Fibroblast of lung (primary cell): Measurements from ENCODE around the gene COL25A1.

Source experiments
- EZH2 ChIP-seq: IDR thresholded peaks from 2 replicates; pipeline ENCODE4 v1.5.1; 2012; ENCODE audit warnings: low read length, control low read depth, mild to moderate bottlenecking; ENCODE audit errors: missing control alignments
- TF ChIP-seq, protein P1 (sequence below), 2 donors: IDR thresholded peaks in 1 of 2; conservative IDR thresholded peaks in 1 of 2; 1 replicate in 1 of 2; 2 replicates in 1 of 2; pipeline ENCODE4 v1.5.1; 2011 to 2012; ENCODE audit warnings: low read length in 2 of 2, control low read depth in 1 of 2, inconsistent platforms in 1 of 2, low read depth in 1 of 2, mild to moderate bottlenecking in 1 of 2

DNA sequence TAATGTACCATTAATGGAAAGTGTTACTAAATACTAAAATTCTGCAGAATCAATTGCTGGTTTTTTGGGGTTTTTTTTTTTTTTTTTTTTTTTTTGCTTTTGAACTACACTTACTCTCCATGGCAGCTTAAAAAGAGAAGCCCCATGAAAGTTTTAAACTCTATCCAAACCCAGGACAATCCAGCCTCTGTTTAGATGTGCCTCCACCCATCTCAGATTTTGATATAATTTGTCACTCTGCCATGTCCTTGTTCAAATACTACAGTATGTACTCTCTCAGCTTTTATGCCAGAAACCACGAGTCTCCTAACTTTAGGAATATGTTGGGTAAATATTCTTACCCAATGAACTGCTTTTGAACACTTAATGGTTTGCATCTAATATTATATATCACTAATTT is 84.2 kb downstream of the COL25A1 start:
- TF ChIP-seq, protein P1, sequence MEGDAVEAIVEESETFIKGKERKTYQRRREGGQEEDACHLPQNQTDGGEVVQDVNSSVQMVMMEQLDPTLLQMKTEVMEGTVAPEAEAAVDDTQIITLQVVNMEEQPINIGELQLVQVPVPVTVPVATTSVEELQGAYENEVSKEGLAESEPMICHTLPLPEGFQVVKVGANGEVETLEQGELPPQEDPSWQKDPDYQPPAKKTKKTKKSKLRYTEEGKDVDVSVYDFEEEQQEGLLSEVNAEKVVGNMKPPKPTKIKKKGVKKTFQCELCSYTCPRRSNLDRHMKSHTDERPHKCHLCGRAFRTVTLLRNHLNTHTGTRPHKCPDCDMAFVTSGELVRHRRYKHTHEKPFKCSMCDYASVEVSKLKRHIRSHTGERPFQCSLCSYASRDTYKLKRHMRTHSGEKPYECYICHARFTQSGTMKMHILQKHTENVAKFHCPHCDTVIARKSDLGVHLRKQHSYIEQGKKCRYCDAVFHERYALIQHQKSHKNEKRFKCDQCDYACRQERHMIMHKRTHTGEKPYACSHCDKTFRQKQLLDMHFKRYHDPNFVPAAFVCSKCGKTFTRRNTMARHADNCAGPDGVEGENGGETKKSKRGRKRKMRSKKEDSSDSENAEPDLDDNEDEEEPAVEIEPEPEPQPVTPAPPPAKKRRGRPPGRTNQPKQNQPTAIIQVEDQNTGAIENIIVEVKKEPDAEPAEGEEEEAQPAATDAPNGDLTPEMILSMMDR (conservative IDR thresholded peaks at IDR 0.05 in 1 of 2, IDR thresholded peaks at IDR 0.05 in 1 of 2; ENCODE audit: low read depth in 1 of 2, low read length in 2 of 2), result no peak
- TF ChIP-seq EZH2, result no peak
